Gastrocnemius medialis (tissue), 4 donors: Measurements from ENCODE around the gene GNG7. TPM values are rescaled to one million over a fixed set of nuclear protein-coding genes. Genes with fewer than 3 reads are reported as not detected.

Experiments
- ATAC-seq, 2 donors: fragments of 150-250 bp; one replicate each; pipeline ENCODE4 v1.9.1; 2016
- DNase-seq, 2 donors: peaks; one replicate each; pipeline ENCODE4 v3.0.0-alpha.2; 2019
- H3K27ac ChIP-seq, 4 donors: fragments of 200-600 bp; sonication (generic); 1 replicate in 1 of 4; 2 replicates in 3 of 4; pipeline ENCODE4 v1.5.1; 2016 to 2018; ENCODE audit warnings: mild to moderate bottlenecking in 2 of 4, moderate library complexity in 1 of 4
- H3K27me3 ChIP-seq, 3 donors: fragments of 200-600 bp; sonication (generic) in 2 of 3; 1 replicate in 1 of 3; 2 replicates in 2 of 3; pipeline versions ENCODE4 v1.5.1 to v1.6.0; 2016 to 2019; ENCODE audit warnings: mild to moderate bottlenecking in 1 of 3, moderate library complexity in 1 of 3
- H3K36me3 ChIP-seq, 2 donors: fragments of 200-600 bp; sonication (generic) in 1 of 2; one replicate each; pipeline ENCODE4 v1.5.1; 2017 to 2018
- H3K4me1 ChIP-seq, 2 donors: fragments of 200-600 bp; sonication (generic) in 1 of 2; one replicate each; pipeline ENCODE4 v1.5.1; 2016 to 2017; ENCODE audit warnings: mild to moderate bottlenecking in 2 of 2
- H3K4me3 ChIP-seq, 4 donors: fragments of 200-600 bp; sonication (generic) in 3 of 4; 1 replicate in 1 of 4; 2 replicates in 3 of 4; pipeline ENCODE4 v1.5.1; 2016 to 2019; ENCODE audit warnings: mild to moderate bottlenecking in 2 of 4
- H3K9me3 ChIP-seq, 3 donors: fragments of 200-600 bp; sonication (generic) in 2 of 3; 1 replicate in 1 of 3; 2 replicates in 2 of 3; pipeline ENCODE4 v1.5.1; 2016 to 2019
- CTCF ChIP-seq, 5 experiments: fragments of 450-650 bp in 3 of 5; fragments of 200-600 bp in 2 of 5; sonication (generic) in 2 of 5; IDR thresholded peaks in 4 of 5; conservative IDR thresholded peaks in 1 of 5; 1 replicate in 4 of 5; 2 replicates in 1 of 5; pipeline ENCODE4 v1.5.1; 2016 to 2019; ENCODE audit warnings: antibody characterized with exemption in 5 of 5, mild to moderate bottlenecking in 3 of 5, moderate library complexity in 3 of 5
- POLR2A ChIP-seq, 2 donors: fragments of 450-650 bp; IDR thresholded peaks; one replicate each; pipeline ENCODE4 v1.6.1; 2017; ENCODE audit warnings: antibody characterized with exemption in 2 of 2, mild to moderate bottlenecking in 2 of 2, moderate library complexity in 2 of 2
- in situ Hi-C, 4 donors: fragments of 200-750 bp; cut with MboI; loops; one replicate each; pipeline versions ENCODE4 v1.15.0 to v1.8.0; 2017; ENCODE audit warnings: low sequenced_read_pairs in 4 of 4
- intact Hi-C: fragments of 100-400 bp; cut with DNase I; formaldehyde crosslinking; loops from one replicate; pipeline ENCODE4 v1.15.1; 2023; ENCODE audit warnings: low total_unique reads
- total RNA-seq, 4 donors: library from RNA; depleted of rRNA; stranded (reverse); fragments of >200 nt; gene quantifications; one replicate each; pipeline versions ENCODE4 v1.1.0 to v1.2.3, GENCODE V29; 2016

Gene GNG7
- total RNA-seq, 4 donors from 2014 or later: 0.46 to 1.1 (median 0.62) TPM

GRCh38 chr19:2720777-2721569, 18.5 kb upstream of the GNG7 start, which contains the start of gene DIRAS1:
Gene DIRAS1 (minus strand): TSS chr19:2721372. CDS start chr19:2717806, 3,566 bp downstream.
- Histone ChIP-seq H3K4me3 (peak within 1 kb of the TSS in 1 of 4 donors; percentile 23), H3K9me3 (no peaks in the 10 kb centered on the region), H3K36me3 (no peaks in the 10 kb centered on the region), H3K27me3 (peaks cover 32 to 42% (median 36%) of the 10 kb centered on the region in 3 donors), H3K4me1 (peaks cover 12 to 14% of the 10 kb centered on the region in 2 donors), H3K27ac (no peak within 1 kb of the TSS)
- ATAC-seq: no peak
- in situ Hi-C loops (no loop called here), intact Hi-C loops (no loop called here)
- no peak for TF ChIP-seq CTCF (IDR thresholded peaks at IDR 0.05 in 4 of 5, conservative IDR thresholded peaks at IDR 0.05 in 1 of 5)
- TF ChIP-seq POLR2A (IDR thresholded peaks at IDR 0.05): no peak
- no peak for DNase-seq

GRCh38 chr19:2719920-2720776, 17.7 kb upstream of the GNG7 start:
- intact Hi-C loops: no loop called here

GRCh38 chr19:2719232-2719735, 16.8 kb upstream of the GNG7 start:
- TF ChIP-seq POLR2A (IDR thresholded peaks at IDR 0.05) (no peak), CTCF (IDR thresholded peaks at IDR 0.05 in 4 of 5, conservative IDR thresholded peaks at IDR 0.05 in 1 of 5) (no peak)
- Histone ChIP-seq H3K4me3 (no peak overlapping the region), H3K9me3 (peaks cover 0 to 4% (median 4%) of the 10 kb centered on the region in 3 donors), H3K27ac (no peak overlapping the region), H3K4me1 (peaks cover 12 to 14% of the 10 kb centered on the region in 2 donors), H3K27me3 (peaks cover 24 to 34% (median 29%) of the 10 kb centered on the region in 3 donors), H3K36me3 (no peaks in the 10 kb centered on the region)
- intact Hi-C loops: no loop called here
- ATAC-seq: no peak
- in situ Hi-C loops: no loop called here
- DNase-seq: no peak

More at GRCh38 chr19:2719920-2720776, 17.7 kb upstream of the GNG7 start:
- ATAC-seq (no peak), DNase-seq (no peak)
- H3K36me3 ChIP-seq: no peaks in the 10 kb centered on the region
- peaks cover 12 to 14% of the 10 kb centered on the region in 2 donors for H3K4me1 ChIP-seq
- peaks cover 28 to 37% (median 29%) of the 10 kb centered on the region in 3 donors for H3K27me3 ChIP-seq
- H3K4me3 ChIP-seq: peak overlapping the region in 1 of 4 donors; percentile 23
- no peak overlapping the region for H3K27ac ChIP-seq
- TF ChIP-seq CTCF (IDR thresholded peaks at IDR 0.05 in 4 of 5, conservative IDR thresholded peaks at IDR 0.05 in 1 of 5) (no peak), POLR2A (IDR thresholded peaks at IDR 0.05) (no peak)
- in situ Hi-C loops: no loop called here
- H3K9me3 ChIP-seq: peaks cover 0 to 4% (median 4%) of the 10 kb centered on the region in 3 donors

GRCh38 chr19:2717638-2718541, 15.4 kb upstream of the GNG7 start:
- peaks cover 7 to 9% of the 10 kb centered on the region in 2 donors for H3K4me1 ChIP-seq
- TF ChIP-seq POLR2A (IDR thresholded peaks at IDR 0.05) (no peak), CTCF (IDR thresholded peaks at IDR 0.05 in 4 of 5, conservative IDR thresholded peaks at IDR 0.05 in 1 of 5) (no peak)
- intact Hi-C loops (no loop called here), in situ Hi-C loops (no loop called here)
- H3K36me3 ChIP-seq: no peaks in the 10 kb centered on the region
- ATAC-seq: no peak
- no peak for DNase-seq
- no peak overlapping the region for H3K4me3 ChIP-seq
- H3K27ac ChIP-seq: no peak overlapping the region
- peaks cover 0 to 4% (median 4%) of the 10 kb centered on the region in 3 donors for H3K9me3 ChIP-seq
- peaks cover 21 to 34% (median 29%) of the 10 kb centered on the region in 3 donors for H3K27me3 ChIP-seq
